T-helper 2 cell (primary cell): ENCODE measurements around the gene RPL22L1.
"Not testable (repeated sequence)": the region's sequence is repeated elsewhere in the genome, so short reads cannot be mapped to it uniquely, and the experiment has no call there.

Source experiments
- DNase-seq, 5 experiments: peaks; one replicate each; pipeline versions ENCODE4 v3.0.0 to v3.0.0-alpha.2; 2012 to 2022

Gene RPL22L1

DNA sequence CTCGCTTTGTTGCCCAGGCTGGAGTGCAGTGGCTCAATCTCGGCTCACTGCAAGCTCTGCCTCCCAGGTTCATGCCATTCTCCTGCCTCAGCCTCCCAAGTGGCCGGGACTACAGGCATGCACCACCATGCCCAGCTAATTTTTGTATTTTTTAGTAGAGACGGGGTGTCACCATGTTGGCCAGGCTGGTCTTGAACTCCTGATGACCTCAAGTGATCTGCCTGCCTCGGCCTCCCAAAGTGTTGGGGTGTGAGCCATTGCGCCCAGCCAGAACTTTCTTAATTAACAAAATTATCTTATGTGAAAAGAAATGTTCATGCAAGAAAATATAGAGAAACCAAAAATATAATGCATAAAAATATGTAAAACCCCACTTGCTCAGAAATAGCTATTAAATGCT is 7.3 kb upstream of the RPL22L1 start:
- not testable (repeated sequence) for DNase-seq

DNA sequence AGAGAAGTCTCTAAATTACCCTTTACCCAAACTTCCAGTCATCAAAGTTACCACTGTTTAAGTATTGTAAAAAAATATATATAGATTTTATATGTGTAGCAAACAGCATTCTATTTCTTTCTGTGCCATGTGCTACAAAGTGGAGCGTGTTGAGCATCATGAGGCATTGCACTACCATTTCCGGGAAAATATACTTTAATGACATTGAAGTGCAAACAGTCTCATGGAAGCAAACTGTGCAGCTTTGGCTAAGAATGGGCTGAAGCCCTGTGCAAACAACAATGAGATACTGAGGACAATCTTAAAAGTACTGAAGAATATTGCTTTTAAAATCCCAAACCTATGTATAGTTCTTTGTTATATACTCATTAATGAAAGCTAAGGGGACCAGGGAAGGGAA is 6.5 kb upstream of the RPL22L1 start:
- DNase-seq = no peak

DNA sequence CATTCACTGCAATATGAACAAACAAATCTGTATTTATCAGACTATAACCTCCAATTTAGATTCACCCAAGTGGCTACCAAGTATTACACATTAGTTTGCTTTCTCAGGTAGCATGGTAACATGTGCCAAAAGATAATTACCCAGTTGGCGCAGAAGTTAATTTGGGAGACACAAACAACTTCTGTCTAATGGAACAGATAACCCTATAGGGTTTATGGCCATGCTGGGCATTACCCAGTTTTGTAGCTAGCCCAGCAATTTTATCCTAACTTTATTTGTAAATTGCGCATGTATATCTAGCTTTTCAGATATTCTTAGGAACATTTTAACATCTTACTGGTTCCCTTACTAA is 780 bp downstream of the RPL22L1 start:
- DNase-seq = peak in 1 of 5 experiments; percentile 7

DNA sequence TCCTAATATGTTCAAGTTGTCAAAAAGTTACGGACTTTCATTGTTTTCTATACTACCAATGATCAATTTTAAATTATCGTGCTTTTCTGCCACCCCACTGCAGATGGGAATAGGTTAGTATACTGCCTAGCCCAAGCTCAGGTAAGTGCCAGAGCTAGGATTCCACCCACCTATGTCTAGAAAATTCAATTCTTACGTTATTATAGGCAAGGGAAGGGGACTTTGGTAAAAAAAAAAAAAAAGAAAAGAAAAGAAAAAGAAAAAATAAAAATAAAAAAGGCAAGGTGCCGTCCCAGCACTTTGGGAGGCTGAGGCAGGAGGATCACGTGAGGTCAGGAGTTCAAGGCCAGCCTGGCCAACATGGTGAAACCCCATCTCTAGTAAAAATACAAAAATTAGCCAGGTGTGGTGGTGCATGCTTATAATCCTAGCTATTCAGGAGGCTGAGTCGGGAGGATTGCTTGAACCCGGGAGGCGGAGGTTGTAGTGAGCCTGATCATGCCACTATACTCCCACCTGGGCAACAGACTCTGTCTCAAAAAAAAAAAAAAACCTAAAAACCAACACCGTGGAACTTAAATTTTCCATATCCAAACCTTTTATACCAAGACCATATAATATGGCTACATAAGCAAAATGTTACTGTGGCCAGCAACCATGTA is 1.3 kb downstream of the RPL22L1 start:
- peak in 1 of 5 experiments; percentile 4 for DNase-seq

DNA sequence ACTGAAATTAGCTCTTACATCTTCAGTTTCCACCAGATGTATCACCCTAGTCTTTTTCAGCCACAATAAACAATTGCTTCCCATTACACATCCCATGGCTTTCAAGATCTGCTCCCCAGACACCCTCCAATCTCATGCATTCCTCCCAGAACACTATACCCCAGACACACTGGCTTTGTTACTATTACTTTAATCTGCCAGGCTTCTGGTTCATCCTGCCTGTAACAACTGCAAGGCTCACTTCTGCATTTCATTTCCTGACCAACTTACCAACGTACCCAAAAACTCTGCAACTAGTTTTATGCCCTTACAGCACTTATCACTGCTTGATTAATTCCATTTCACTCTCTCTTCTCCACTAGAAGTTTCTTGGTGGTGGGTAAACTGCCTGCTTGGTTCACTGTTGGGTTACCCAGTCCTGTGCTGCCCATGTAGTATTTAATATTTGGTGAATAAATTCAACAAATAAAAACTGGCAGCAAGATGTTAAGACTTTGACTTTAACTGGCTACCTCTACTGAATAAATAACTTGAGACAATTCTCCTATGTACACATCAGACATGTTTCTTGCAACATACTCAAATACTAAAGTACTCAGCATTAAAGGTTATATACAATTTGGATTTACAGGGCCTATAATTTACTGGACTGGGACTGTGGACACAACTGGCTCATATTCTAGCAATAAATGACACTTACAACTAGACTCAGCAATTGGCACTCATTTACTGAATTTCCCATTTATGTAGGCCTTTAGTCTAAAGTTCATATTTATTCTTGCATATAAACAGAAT is 2.7 kb downstream of the RPL22L1 start:
- peak in 1 of 5 experiments; percentile 8 for DNase-seq

DNA sequence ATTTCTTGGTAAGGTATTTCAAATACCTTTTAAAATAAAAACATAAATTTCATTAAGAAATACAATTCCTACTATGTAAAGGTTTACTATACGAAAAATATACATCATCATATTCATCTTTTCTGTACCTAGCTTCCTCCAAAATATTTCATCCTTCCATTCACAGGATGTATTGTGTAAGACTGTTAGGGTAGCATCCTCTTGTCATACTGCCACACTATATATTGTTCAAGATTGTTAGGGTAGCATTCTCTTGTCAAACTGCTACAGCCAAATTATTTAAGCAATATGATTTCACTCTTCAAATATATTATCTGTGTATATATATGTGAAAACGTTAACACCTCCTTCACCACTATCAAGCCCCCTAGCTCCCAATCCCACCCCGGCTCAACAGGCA is 3.5 kb downstream of the RPL22L1 start:
- no peak for DNase-seq

DNA sequence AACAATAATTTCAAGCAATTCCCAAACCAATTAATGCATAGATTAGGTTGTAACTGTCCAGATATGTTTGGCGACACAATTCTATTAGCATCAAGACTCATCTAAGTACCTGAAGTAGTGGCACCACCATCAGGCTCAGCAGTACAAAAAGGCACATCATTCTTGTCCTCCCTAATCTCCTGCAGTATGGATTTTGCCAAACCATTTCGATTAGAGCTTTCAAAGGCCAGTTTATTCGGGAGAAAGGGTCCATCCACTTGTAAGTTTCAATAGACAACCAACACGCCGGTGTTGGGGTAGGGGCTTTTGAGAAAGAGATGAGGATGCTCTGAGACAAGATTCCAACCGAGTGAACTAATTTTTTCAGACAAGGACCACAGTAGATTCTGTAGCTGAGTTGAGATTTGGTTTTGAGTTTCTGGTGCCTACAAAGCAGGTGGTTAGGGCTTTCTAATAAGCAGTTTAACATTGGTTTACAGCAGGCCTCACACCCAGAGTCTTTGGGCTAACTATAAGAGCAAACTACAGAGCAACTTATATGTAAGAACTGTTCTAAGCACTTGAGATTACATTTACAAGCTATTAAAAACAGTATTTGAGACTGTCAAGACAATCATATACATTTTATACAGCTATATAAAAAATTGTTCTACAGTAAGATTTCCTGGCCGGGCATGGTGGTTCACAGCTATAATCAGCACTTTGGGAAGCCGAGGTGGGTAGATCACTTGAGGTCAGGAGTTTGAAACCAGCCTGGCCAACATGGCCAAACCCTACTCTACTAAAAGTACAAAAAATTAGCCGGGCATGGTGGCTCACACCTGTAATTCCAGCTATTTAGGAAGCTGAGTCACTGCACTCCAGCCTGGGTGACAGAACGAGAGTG is 4.5 kb downstream of the RPL22L1 start:
- DNase-seq = no peak

DNA sequence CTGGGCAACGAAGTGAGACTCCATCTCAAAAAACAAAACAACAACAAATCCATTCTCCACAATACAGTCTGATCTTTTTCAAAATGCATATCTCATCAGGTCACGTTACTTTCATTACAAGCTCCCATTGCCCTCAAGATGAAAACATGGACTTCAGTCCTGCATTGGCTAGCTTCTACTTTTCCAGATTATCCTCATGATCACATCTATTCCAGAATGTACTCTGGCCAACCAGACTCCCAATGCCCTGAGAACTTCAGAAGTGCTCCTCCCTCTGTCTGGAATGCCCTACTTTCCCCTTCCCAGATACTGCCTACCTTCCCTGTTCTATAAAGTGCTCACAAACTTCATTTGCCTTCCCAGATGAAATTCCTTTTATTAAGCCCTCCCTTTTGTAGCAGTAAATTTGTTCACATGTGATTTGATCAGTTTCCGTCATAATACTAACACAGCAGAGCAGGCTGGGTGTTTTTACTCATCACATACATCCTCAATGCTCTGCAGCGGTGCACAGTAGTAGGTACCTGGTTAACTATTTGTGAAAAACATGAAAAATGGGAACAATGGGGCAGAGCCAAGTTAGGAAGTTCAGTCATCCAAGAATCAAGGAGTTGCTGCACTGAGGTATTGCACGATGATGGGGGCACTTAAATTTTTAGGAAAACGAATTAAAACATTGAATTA is 5.3 kb downstream of the RPL22L1 start:
- no peak for DNase-seq

DNA sequence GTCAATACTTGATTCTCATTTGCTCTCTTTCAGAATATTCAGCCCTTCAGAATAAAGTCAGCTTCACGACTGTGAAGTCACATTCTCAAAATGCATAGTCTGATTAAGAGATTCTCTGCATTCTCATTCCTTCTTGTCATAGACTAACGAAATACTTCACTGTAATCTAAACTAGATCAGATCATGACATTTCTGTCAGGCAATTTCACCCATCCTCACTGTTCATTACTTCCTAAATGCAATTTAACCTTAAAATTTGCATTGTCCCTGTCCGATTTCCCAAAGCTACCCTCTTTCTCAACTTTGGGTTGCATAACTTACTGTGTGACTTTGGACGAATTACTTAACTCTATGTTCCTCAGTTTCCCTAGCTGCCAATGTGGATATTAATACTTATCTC is 6.2 kb downstream of the RPL22L1 start:
- DNase-seq = no peak

DNA sequence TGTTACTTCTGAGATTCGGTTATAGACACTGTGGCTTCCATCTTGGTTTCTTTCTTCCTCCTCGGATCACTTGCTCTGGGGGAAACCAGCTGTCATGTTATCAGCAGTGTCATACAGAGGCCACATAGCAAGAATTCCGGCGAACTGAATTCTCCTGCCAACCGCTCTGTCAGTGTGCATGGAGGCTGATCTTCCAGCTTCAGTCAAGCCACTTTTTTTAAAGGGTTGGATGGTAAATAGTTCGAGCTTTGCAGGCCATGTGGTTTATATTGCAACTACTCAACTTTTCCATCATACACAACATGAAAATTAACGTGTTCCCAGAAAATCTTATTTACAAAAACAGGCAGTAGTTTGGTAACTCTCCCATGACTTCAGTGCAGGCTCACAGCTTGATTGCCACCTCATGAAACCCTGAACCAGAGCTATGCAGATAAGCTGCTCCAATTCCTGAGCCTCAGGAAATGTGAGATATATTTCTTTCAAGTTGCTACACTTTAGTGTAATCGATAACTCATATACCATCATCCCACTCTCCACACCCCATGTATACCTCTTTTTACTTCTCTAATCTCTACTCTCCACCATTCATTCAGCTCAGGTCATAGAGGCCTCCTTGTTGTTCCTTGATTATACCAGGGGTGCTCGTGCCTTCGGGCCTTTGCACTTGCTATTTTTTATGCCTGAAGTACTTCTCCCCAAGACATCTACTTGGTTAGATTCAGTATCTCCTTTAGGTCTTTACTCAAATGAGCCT is 7.2 kb downstream of the RPL22L1 start:
- no peak for DNase-seq

DNA sequence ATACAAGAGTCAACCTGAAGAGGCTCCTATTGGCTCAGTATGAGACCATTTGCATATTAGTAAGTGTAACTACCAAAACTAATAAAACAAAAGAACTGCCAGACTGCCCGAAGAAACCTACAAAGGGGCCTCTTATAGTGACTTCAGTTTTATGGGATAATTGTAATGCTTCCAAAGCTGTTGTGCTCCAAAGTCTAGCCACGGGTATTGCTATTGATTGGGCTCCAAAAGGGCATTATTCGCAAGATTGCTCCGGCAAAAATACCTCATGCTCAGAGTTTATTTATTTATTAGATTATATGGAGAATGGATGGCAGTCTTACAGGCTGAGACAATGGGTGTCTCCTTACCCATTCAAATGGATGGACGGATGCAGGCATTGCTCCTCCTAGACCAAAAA is 11.4 kb downstream of the RPL22L1 start:
- DNase-seq = no peak

DNA sequence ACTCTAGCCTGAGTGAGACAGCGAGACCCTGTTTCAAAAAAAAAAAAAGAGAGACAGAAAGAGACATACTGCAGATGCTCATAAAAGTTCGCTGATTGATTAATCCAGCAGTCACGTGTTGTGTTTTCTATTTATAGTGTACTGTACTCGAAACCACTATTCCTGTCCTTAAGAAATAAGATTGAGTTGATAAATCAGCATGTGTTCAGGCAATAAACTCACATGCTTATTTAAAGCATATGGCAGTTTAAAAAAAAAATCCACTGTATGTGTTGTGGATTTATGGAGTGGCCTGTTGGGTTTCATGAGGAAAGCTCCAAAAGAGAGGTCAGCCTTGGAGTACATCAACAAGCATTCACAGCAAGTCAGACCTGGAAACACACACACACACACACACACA is 17.7 kb downstream of the RPL22L1 start:
- DNase-seq = no peak

DNA sequence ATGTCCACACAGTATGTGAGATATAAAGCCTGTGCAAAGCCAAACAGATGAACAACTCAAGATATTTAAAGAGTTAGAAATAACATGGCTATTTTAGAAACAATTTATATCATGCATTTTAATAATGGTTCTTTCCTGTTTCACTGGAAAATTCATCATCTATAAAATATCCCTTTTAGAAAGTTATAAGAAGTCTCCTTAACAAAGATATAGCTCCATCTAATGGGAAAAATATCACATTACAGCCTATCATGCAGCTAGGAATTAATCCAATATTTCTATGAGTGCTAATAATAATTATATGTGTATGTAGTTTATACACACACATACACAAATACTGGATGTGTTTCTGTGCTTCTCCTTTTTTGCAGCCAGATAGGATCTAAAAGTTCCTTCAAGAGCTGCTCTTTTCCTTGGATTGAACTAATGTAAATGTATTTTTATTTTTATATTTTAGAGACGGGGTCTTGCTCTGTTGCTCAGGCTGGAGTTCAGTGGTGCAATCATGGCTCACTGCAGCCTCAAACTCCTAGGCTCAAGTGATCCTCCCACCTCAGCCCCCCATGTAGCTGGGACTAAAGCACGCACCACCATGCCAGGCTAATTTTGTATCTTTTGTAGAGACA is 21.6 kb downstream of the RPL22L1 start:
- no peak for DNase-seq

DNA sequence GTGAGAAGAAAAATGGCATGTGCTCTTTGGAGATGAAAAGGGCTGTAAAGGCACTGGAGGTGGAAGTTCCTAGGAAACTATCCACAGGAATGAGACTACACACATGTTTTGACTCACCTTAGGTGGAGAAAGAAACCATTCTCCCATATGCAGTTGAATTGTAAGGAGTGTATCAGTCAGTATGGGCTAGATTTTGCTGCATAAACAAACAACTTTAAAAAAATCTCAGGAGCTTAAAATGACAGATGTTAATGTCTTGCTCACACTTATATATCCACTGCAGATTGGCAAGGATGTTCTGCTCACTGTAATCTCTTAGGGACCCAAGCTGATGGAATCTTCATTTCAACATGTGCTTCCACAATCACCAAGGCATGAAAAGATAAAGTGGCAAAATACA is 25.6 kb downstream of the RPL22L1 start:
- no peak for DNase-seq

DNA sequence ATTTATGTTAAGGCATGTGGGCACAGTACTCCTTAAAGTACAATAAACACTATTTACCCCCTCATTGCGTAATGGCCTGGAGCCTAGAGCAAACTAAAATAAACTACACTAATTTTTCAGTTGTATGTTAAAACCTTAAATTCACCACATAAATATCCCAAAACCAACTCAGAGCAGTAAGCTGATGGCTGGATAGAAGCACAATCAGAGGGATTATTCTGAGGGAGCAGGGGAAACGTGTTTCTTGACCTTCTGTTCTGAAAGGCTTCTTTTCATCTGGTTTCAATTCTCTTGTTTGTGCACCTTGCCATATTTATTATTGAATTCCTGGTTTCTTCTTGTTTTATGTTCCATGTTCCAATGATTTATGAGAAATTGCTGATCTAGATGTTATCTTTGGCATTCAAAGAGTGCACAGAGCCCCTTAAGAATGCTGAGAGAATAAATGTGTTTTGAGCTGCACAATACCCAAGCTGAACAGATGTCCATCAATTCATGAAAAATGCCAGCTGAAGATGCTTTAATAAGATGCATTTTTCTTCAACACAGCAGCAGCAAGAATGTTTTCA is 29.6 kb downstream of the RPL22L1 start:
- DNase-seq = no peak

DNA sequence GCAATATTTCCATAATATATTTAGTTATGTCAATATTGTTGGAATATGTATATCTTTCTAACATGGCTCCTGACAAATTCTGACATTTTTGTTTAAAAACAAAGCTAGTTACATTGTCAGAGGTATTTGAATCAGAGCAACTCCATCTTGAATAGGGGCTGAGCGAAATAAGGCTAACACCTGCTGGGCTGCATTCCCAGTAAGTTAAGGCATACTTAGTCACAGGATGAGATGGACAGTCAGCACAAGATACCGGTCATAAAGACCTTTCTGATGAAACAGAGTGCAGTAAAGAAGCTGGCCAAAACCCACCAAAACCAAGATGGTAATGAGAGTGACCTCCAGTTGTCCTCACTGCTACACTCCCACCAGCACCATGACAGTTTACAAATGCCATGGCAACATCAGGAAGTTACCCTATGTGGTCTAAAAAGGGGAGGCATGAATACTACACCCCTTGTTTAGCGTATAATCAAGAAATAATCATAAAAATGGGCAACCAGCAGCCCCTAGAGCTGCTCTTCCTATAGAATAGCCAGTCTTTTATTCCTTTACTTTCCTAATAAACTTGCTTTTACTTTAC is 30.4 kb downstream of the RPL22L1 start:
- DNase-seq = no peak

DNA sequence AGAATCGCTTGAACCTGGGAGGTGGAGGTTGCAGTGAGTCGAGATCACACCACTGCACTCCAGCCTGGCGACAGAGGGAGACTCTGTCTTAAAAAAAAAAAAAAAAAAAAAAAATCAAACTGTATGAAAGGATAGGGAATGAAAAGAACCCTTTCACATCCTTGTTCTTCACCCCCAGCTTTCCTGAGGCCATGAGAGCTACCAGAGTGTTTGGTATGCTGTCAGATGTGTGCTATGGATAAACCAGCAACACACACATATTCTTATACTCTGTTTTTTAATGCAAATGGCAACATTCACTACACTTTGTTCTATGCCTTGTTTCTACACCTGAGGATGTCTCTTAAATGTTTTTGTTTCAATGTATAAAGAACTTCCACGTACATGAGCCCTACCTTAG is 33.5 kb downstream of the RPL22L1 start:
- DNase-seq = no peak

DNA sequence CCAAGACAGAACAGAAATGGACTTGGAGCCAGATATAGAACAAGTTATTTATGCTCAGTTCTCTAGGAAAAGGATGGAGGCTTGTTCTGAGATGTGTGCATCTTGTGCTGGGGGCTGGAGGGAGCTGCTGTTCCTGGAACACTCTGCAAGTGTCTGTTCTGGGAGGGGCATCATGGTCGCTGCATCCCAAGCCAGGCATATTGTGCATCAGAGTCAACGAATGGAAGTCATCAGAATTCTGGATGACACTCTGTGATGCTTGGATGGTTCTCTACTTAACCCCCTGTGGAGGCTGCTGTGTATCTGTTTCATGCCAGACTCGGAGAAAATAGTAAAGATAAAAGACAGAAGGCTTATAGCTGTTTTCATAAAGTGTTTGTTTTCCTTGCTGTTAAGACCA is 34.7 kb downstream of the RPL22L1 start:
- no peak for DNase-seq

DNA sequence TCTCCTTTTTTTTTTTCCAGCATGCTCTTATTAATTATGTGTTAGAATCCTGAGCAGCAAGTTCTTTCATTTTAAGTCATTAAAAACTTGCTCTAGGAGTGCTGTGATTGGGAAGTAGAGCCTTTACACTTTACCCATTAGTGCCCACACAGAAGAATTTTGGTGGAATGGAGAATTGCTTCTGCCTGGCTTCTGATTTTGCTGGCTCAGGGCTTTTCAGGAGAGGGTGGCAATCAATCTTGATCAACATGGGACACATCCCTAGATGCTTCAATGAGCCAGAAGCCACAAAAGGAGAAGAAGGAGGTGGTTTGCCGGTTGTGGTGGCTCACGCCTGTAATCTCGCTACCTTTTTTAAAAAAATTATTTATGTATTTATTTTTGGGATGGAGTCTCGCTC is 39.4 kb downstream of the RPL22L1 start:
- no peak for DNase-seq

DNA sequence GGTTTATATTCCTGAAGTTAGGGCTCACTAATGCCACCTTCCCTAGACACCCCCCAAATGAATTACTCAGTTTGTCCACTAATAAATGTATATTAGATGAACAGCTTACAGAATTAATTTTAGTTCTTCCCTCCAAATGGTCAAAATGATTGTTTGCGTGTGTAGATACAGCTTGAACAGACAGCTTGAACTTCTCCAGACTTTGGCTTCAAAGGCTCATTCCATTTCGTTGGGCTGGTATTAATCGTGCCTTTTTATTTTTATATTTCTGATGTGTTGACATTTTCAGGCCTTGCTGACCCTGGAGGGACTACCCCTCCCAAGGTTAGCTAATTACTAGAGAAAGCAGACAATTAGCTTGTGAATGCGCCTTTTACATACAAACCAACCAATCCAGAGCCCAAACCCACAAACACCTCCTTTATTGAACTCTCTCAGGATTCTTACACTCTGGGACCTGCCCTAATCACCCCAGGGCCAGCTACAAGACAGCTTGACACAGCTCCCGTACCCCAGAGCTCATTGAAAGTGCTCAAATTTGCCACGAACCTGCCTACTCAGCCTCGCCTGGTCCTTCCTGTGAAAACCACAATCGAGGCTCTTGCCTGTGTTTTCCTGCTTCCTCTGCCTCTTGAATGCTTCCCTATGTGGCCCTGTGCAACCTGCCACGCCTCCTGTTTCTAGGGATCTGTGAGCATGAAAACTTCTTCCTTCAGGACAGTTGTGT is 40.3 kb downstream of the RPL22L1 start:
- no peak for DNase-seq
